Heart right ventricle (tissue), 16 donors: ENCODE data around the gene INSYN1. TPM values are rescaled to one million over a fixed set of nuclear protein-coding genes. Genes with fewer than 3 reads are reported as not detected.
"Not testable (repeated sequence)": the region's sequence is repeated elsewhere in the genome, so short reads cannot be mapped to it uniquely, and the experiment has no call there.

Experiments used
- ATAC-seq, 8 donors: fragments of 200-7000 bp; cut with Tn5 transposase; one replicate each; pipeline ENCODE4 v1.9.1; 2020; ENCODE audit warnings: mild to moderate bottlenecking in 8 of 8, moderate library complexity in 8 of 8, moderate number of reproducible peaks in 1 of 8
- DNase-seq, 2 donors: peaks; one replicate each; pipeline ENCODE4 v3.0.0-alpha.2; 2020
- H3K27ac ChIP-seq, 10 donors: fragments of 200-600 bp; sonication (generic) in 2 of 10; one replicate each; pipeline versions ENCODE4 v1.5.0 to v1.8.0; 2020 to 2022; ENCODE audit warnings: mild to moderate bottlenecking in 3 of 10
- H3K27me3 ChIP-seq, 7 donors: fragments of 200-600 bp; one replicate each; pipeline ENCODE4 v1.8.0; 2021 to 2022; ENCODE audit warnings: mild to moderate bottlenecking in 2 of 7
- H3K36me3 ChIP-seq, 9 donors: fragments of 200-600 bp; sonication (generic) in 1 of 9; one replicate each; pipeline versions ENCODE4 v1.5.0 to v1.8.0; 2020 to 2022; ENCODE audit warnings: mild to moderate bottlenecking in 2 of 9
- H3K4me1 ChIP-seq, 9 donors: fragments of 200-600 bp; sonication (generic) in 1 of 9; one replicate each; pipeline versions ENCODE4 v1.5.0 to v1.8.0; 2020 to 2022; ENCODE audit warnings: mild to moderate bottlenecking in 4 of 9
- H3K4me3 ChIP-seq, 10 donors: fragments of 200-600 bp; sonication (generic) in 2 of 10; one replicate each; pipeline versions ENCODE4 v1.5.0 to v1.8.0; 2020 to 2022; ENCODE audit warnings: mild to moderate bottlenecking in 7 of 10, moderate library complexity in 2 of 10
- H3K9me3 ChIP-seq, 11 donors: fragments of 200-600 bp in 10 of 11; sonication (generic) in 2 of 11; one replicate each; pipeline versions ENCODE4 v1.5.0 to v1.8.0; 2013 to 2022; ENCODE audit warnings: mild to moderate bottlenecking in 2 of 11, control low read depth in 1 of 11, moderate library complexity in 1 of 11
- CTCF ChIP-seq, 9 donors: fragments of 200-600 bp; sonication (generic) in 2 of 9; IDR thresholded peaks; one replicate each; pipeline versions ENCODE4 v1.5.0 to v1.8.0; 2021 to 2022; ENCODE audit warnings: antibody characterized with exemption in 9 of 9, mild to moderate bottlenecking in 5 of 9, moderate library complexity in 1 of 9
- WGBS, 2 donors: extraction: QIAGEN DNeasy Blood & Tissue Kit; methylation state at CpG; one replicate each; pipeline ENCODE4 v1.1.7; 2013; ENCODE audit warnings: inconsistent platforms in 1 of 2; 5-methylcytosine and 5-hydroxymethylcytosine counted together
- intact Hi-C, 10 donors: fragments of 100-400 bp; cut with DNase I; formaldehyde crosslinking; loops; one replicate each; pipeline versions ENCODE4 v1.11.1 to v1.14.2; 2022
- polyA plus RNA-seq, 2 donors: library from polyadenylated mRNA; stranded (reverse); fragments of 200-250 nt; gene quantifications; one replicate each; pipeline ENCODE4 v1.2.3, GENCODE V29; 2013
- total RNA-seq, 10 donors: library from RNA; stranded (reverse); fragmentation: NEBNext Ultra II Directional in 3 of 10; extraction: Animal tissue kit (Norgen Biotek cat#: 25700) in 3 of 10; gene quantifications; one replicate each; pipeline versions ENCODE4 v1.2.1 to v1.2.4, GENCODE V29; 2021 to 2023
- donor health status: Arrhythmogenic right ventricular cardiomyopathy.
- donor health status: ischemic (EF 13 %, LVEDD 7.1; RV severe dilation, severe dysfunction).
- donor health status: healthy with polysubstance abuse.
- donor health status: DM: no; HTN: yes; CAD: no.
- donor health status: DM: no; HTN: no; CAD: no.
- donor health status: ischemic (EF 25% LVEDD 6.9; RV normal size, moderate dysfunction).
- donor health status: ischemic (EF 25% LVEDD 5.7; RV mildly dilated, moderate dysfunction).
- donor health status: healthy.
- donor health status: DM: yes; HTN: yes; CAD: no.
- donor health status: Ischemic cardiomyopathy.
- donor health status: ischemic (EF 35%, LVEDD 5.7; RV mildly dilated, moderate dysfunction).
- donor health status: nonischemic (EF 11% LVEDD 7.7; RV severe dilation, severe dysfunction).
- donor health status: DM: yes; HTN: yes; CAD: no.
- donor health status: PGD.
- donor health status: ischemic (EF 29% LVEDD 5.4; RV normal size, mild dysfunction).
- donor health status: nonischemic (EF 23%, LVEDD 6.1; RV moderate dilation, normal function).

Gene INSYN1
- total and polyA plus RNA-seq, 12 donors = 56.4 to 221 (median 92.5) TPM

- TF ChIP-seq CTCF (IDR thresholded peaks at IDR 0.05) = peak in 1 of 9 donors; percentile 18
- peak in 1 of 2 donors; percentile 35 for DNase-seq
- 45 to 55% methylated on average over 7 of the region's 7 CpGs for WGBS, 2 donors
- Histone ChIP-seq H3K27me3 (no peaks in the 10 kb centered on the region), H3K9me3 (no peaks in the 10 kb centered on the region), H3K4me3 (no peak overlapping the region), H3K4me1 (peaks cover 0 to 26% (median 4%) of the 10 kb centered on the region in 9 donors), H3K27ac (peak overlapping the region in 6 of 10 donors; percentile 19 to 68 (median 43)), H3K36me3 (no peaks in the 10 kb centered on the region)
- peak; percentile 38 to 88 (median 78) for ATAC-seq
- intact Hi-C loops = no loop called here
These were observed 39.3 kb upstream of the INSYN1 start for GRCh38 chr15:73792415-73792814.

GRCh38 chr15:73789521-73790240 is 36.5 kb upstream of the INSYN1 start:
- Histone ChIP-seq H3K9me3 (no peaks in the 10 kb centered on the region), H3K4me1 (peaks cover 0 to 20% (median 5%) of the 10 kb centered on the region in 9 donors), H3K4me3 (no peak overlapping the region), H3K27ac (no peak overlapping the region), H3K36me3 (no peaks in the 10 kb centered on the region), H3K27me3 (no peaks in the 10 kb centered on the region)
- no peak for TF ChIP-seq CTCF (IDR thresholded peaks at IDR 0.05)
- DNase-seq (no peak), ATAC-seq (no peak)
- intact Hi-C loops = loop anchor here in 1 of 10 donors (5.0 kb wide), 1 partner anchor 52 kb away; no protein-coding TSS in a partner anchor
- 76 to 86% methylated on average over 5 of the region's 5 CpGs for WGBS, 2 donors

- Histone ChIP-seq H3K4me1 (peaks cover 0 to 25% (median 5%) of the 10 kb centered on the region in 9 donors), H3K9me3 (no peaks in the 10 kb centered on the region), H3K36me3 (no peaks in the 10 kb centered on the region), H3K27me3 (no peaks in the 10 kb centered on the region), H3K27ac (no peak overlapping the region), H3K4me3 (no peak overlapping the region)
- no peak for TF ChIP-seq CTCF (IDR thresholded peaks at IDR 0.05)
- no peak for DNase-seq
- ATAC-seq = no peak
- 100% methylated on average over 1 of the region's 1 CpG for WGBS, 2 donors
- intact Hi-C loops = loop anchor here in 1 of 10 donors (5.0 kb wide), 1 partner anchor 50 kb away; no protein-coding TSS in a partner anchor
These were observed 34.5 kb upstream of the INSYN1 start for GRCh38 chr15:73787621-73788020.

- ATAC-seq (peak in 6 of 8 donors; percentile 10 to 70 (median 40)), DNase-seq (peak in 1 of 2 donors; percentile 42)
- TF ChIP-seq CTCF (IDR thresholded peaks at IDR 0.05) = no peak
- no peak overlapping the region for H3K27ac ChIP-seq
- H3K36me3 ChIP-seq = no peaks in the 10 kb centered on the region
- 34 to 38% methylated on average over 6 of the region's 6 CpGs for WGBS, 2 donors
- no peaks in the 10 kb centered on the region for H3K9me3 ChIP-seq
- H3K27me3 ChIP-seq = no peaks in the 10 kb centered on the region
- H3K4me3 ChIP-seq = no peak overlapping the region
- intact Hi-C loops = loop anchor here in 1 of 10 donors (5.0 kb wide), 1 partner anchor 49 kb away; no protein-coding TSS in a partner anchor
- peaks cover 0 to 18% (median 5%) of the 10 kb centered on the region in 9 donors for H3K4me1 ChIP-seq
These were observed 33.4 kb upstream of the INSYN1 start for GRCh38 chr15:73786538-73786937.

GRCh38 chr15:73785256-73786014 is 32.3 kb upstream of the INSYN1 start:
- intact Hi-C loops = loop anchor here in 1 of 10 donors (5.0 kb wide), 1 partner anchor 48 kb away; no protein-coding TSS in a partner anchor
- not testable (repeated sequence) for DNase-seq, H3K36me3 ChIP-seq, H3K4me3 ChIP-seq, H3K27me3 ChIP-seq, ATAC-seq, H3K9me3 ChIP-seq, H3K27ac ChIP-seq
- 82 to 90% methylated on average over 12 of the region's 12 CpGs for WGBS, 2 donors
- H3K4me1 ChIP-seq = peaks cover 0 to 21% (median 5%) of the 10 kb centered on the region in 9 donors
